CD4-positive, alpha-beta T cell (primary cell): ENCODE measurements around the gene ITGB8. TPM values are rescaled to one million over a fixed set of nuclear protein-coding genes. Genes with fewer than 3 reads are reported as not detected.

Source experiments
- ATAC-seq: fragments of 200-7000 bp; cut with Tn5 transposase; one replicate; pipeline ENCODE4 v1.10.0; 2022; ENCODE audit warnings: mild to moderate bottlenecking; ENCODE audit not compliant: poor library complexity
- CTCF ChIA-PET: fragments of 350-600 bp; sonication (Branson Sonifier 250); formaldehyde crosslinking; loops from one replicate; lab custom pipeline; 2021; ENCODE audit warnings: antibody characterized with exemption, inconsistent platforms; lab: Charles Lee
- POLR2A ChIA-PET: fragments of 350-600 bp; sonication (Branson Sonifier 250); formaldehyde crosslinking; loops from one replicate; lab custom pipeline; 2021; ENCODE audit warnings: antibody characterized with exemption, inconsistent platforms; lab: Charles Lee
- DNase-seq, 14 experiments: peaks; one replicate each; pipeline ENCODE4 v3.0.0-alpha.2; 2013 to 2020; ENCODE audit warnings: mixed read lengths in 2 of 14
- H3K27ac ChIP-seq, 2 donors: one replicate each; pipeline versions ENCODE4 v1.5.1 to v1.7.0; 2013; ENCODE audit warnings: low read length in 2 of 2, low read depth in 1 of 2, mild to moderate bottlenecking in 1 of 2
- H3K27me3 ChIP-seq, 2 experiments: 1 replicate in 1 of 2; 2 replicates in 1 of 2; pipeline versions ENCODE4 v1.6.1 to v1.7.0; 2013; ENCODE audit warnings: low read length in 2 of 2, control low read depth in 1 of 2, mild to moderate bottlenecking in 1 of 2, moderate library complexity in 1 of 2; ENCODE audit not compliant: insufficient read depth in 2 of 2, control insufficient read depth in 1 of 2
- H3K36me3 ChIP-seq: one replicate; pipeline ENCODE4 v1.6.1; 2013; ENCODE audit warnings: low read length, control low read depth; ENCODE audit not compliant: insufficient read depth
- H3K4me1 ChIP-seq: one replicate; pipeline ENCODE4 v1.6.1; 2013; ENCODE audit warnings: low read length, control low read depth; ENCODE audit not compliant: insufficient read depth
- H3K4me3 ChIP-seq: one replicate; pipeline ENCODE4 v1.5.1; 2013; ENCODE audit warnings: mild to moderate bottlenecking, low read length, moderate library complexity
- H3K9me3 ChIP-seq, 2 experiments: 1 replicate in 1 of 2; 2 replicates in 1 of 2; pipeline versions ENCODE4 v1.6.1 to v1.7.0; 2013; ENCODE audit warnings: low read length in 2 of 2, mild to moderate bottlenecking in 2 of 2, control low read depth in 1 of 2, moderate library complexity in 1 of 2; ENCODE audit not compliant: control insufficient read depth in 1 of 2, insufficient read depth in 1 of 2
- H3K27ac Mint-ChIP-seq: one replicate; pipeline ENCODE4 v1.8.0; 2020; ENCODE audit warnings: mixed read lengths
- H3K27me3 Mint-ChIP-seq: one replicate; pipeline ENCODE4 v1.8.0; 2021; ENCODE audit warnings: mixed read lengths
- H3K36me3 Mint-ChIP-seq: one replicate; pipeline ENCODE4 v1.8.0; 2021; ENCODE audit warnings: low read depth, mixed read lengths
- H3K4me1 Mint-ChIP-seq: one replicate; pipeline ENCODE4 v1.8.0; 2021; ENCODE audit warnings: low read depth, mixed read lengths
- H3K4me3 Mint-ChIP-seq: one replicate; pipeline ENCODE4 v1.8.0; 2020; ENCODE audit warnings: mild to moderate bottlenecking, mixed read lengths
- H3K9me3 Mint-ChIP-seq: one replicate; pipeline ENCODE4 v1.8.0; 2020; ENCODE audit warnings: mixed read lengths
- intact Hi-C, 2 experiments: fragments of 100-400 bp; cut with DNase I in 1 of 2; cut with micrococcal nuclease in 1 of 2; formaldehyde crosslinking; loops; one replicate each; pipeline versions ENCODE4 v1.15.1 to v1.9.0; 2023 to 2025; cut with DNase I, micrococcal nuclease
- total RNA-seq, 174 experiments: library from RNA in 2 of 174; stranded (reverse) in 2 of 174; gene quantifications; one replicate each; pipeline ENCODE4 v1.2.3 and lab custom pipeline; 2021 to 2026
- TF ChIP-seq, protein P1 (sequence below): fragments of 200-600 bp; IDR thresholded peaks from one replicate; pipeline ENCODE4 v1.8.0; 2022; ENCODE audit warnings: antibody characterized with exemption, mild to moderate bottlenecking

Gene ITGB8
- total RNA-seq, 2 experiments from 2014 or later: not detected

DNA sequence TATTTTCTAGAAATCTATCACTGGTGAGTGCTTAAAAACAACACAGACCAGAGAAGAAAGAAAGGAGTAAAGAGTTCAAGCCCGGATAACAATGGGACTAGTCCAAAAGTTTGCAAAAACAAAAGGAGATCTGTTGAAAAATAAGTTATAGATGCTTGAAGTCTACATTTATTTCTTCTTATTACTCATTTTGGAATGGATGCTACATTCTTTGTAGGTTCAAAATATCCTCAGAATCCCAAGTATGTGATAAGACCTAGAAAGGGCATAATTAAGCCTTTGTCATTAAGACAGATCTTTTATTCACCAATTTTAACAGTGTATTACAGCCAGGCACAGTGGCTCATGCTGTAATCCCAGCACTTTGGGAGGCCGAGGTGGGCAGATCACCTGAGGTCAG lies 42.7 kb upstream of the ITGB8 start:
- DNase-seq: no peak
- intact Hi-C loops: no loop called here
- no peak for ATAC-seq
- Histone ChIP-seq H3K4me3 (no peak overlapping the region), H3K4me1 (no peaks in the 10 kb centered on the region), H3K27ac (no peak overlapping the region), H3K9me3 (no peaks in the 10 kb centered on the region), H3K27me3 (no peaks in the 10 kb centered on the region), H3K36me3 (no peaks in the 10 kb centered on the region)
- no peak overlapping the region for H3K4me3 Mint-ChIP-seq
- TF ChIP-seq, protein P1, sequence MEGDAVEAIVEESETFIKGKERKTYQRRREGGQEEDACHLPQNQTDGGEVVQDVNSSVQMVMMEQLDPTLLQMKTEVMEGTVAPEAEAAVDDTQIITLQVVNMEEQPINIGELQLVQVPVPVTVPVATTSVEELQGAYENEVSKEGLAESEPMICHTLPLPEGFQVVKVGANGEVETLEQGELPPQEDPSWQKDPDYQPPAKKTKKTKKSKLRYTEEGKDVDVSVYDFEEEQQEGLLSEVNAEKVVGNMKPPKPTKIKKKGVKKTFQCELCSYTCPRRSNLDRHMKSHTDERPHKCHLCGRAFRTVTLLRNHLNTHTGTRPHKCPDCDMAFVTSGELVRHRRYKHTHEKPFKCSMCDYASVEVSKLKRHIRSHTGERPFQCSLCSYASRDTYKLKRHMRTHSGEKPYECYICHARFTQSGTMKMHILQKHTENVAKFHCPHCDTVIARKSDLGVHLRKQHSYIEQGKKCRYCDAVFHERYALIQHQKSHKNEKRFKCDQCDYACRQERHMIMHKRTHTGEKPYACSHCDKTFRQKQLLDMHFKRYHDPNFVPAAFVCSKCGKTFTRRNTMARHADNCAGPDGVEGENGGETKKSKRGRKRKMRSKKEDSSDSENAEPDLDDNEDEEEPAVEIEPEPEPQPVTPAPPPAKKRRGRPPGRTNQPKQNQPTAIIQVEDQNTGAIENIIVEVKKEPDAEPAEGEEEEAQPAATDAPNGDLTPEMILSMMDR: no peak
- H3K36me3 Mint-ChIP-seq: no peaks in the 10 kb centered on the region
- CTCF ChIA-PET: no interaction called here
- H3K9me3 Mint-ChIP-seq: no peaks in the 10 kb centered on the region
- POLR2A ChIA-PET: no interaction called here
- H3K4me1 Mint-ChIP-seq: no peaks in the 10 kb centered on the region
- no peaks in the 10 kb centered on the region for H3K27me3 Mint-ChIP-seq
- no peak overlapping the region for H3K27ac Mint-ChIP-seq

DNA sequence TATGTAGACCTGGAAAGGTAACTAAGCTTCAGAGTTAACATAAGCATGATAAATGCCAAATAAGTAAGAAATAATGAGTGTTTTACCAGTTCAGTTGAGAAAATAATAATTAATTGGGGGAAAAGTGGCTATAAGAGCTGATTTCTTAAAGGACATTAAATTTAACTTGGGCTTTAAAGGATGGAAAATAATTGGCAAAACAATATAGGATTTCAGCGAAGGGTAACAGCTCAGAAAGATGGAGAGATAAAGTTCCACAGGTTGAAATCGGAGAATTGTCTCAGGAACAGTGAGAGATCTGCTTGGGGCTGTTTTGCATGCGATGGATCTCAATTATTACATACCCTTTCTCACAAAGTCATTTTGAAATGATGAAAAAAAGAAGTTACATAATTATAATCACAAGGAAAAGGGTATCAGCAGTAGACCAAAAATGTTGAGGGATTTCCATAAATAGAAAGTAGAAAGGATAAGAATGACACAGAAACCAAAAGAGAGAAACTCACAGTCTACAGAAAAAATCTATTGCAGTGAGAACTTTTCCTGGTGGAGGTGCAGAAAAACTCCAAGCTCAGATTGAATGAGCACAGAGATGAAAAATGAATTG lies 40.1 kb upstream of the ITGB8 start:
- H3K27ac Mint-ChIP-seq: no peak overlapping the region
- intact Hi-C loops: no loop called here
- H3K36me3 Mint-ChIP-seq: no peaks in the 10 kb centered on the region
- no peak overlapping the region for H3K4me3 ChIP-seq
- no peaks in the 10 kb centered on the region for H3K9me3 ChIP-seq
- ATAC-seq (no peak), DNase-seq (no peak)
- H3K27me3 ChIP-seq: no peaks in the 10 kb centered on the region
- TF ChIP-seq, protein P1: no peak
- peaks cover 5% of the 10 kb centered on the region for H3K9me3 Mint-ChIP-seq
- no peaks in the 10 kb centered on the region for H3K36me3 ChIP-seq
- H3K4me3 Mint-ChIP-seq: no peak overlapping the region
- no peaks in the 10 kb centered on the region for H3K4me1 ChIP-seq
- H3K27ac ChIP-seq: no peak overlapping the region
- no peaks in the 10 kb centered on the region for H3K4me1 Mint-ChIP-seq
- POLR2A ChIA-PET: no interaction called here
- CTCF ChIA-PET: no interaction called here
- H3K27me3 Mint-ChIP-seq: no peaks in the 10 kb centered on the region

DNA sequence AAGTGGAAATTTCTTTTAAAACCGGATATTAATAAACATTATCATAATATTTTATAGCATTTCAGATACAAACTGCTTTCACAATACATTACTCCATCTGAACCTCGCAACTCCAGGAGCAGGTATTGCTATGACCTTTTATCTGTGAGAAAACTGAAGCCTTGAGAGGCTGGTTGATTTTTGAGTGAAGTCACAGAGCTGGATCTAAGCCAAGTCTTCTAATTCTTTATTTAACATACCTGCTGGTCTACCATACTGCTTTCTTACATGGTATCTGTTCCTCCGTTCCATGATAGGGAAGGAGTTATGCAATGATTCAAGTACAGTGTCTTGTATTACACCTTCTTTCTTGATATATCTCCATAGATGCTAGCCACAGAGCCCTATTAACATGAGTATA lies 37.4 kb upstream of the ITGB8 start:
- Mint-ChIP-seq H3K4me1 (no peaks in the 10 kb centered on the region), H3K27ac (no peak overlapping the region), H3K9me3 (peaks cover 5% of the 10 kb centered on the region), H3K4me3 (no peak overlapping the region), H3K36me3 (no peaks in the 10 kb centered on the region), H3K27me3 (no peaks in the 10 kb centered on the region)
- ChIA-PET POLR2A (no interaction called here), CTCF (no interaction called here)
- H3K4me1 ChIP-seq: no peaks in the 10 kb centered on the region
- ATAC-seq (no peak), DNase-seq (no peak)
- no peak overlapping the region for H3K4me3 ChIP-seq
- H3K9me3 ChIP-seq: no peaks in the 10 kb centered on the region
- TF ChIP-seq, protein P1: no peak
- no peak overlapping the region for H3K27ac ChIP-seq
- no peaks in the 10 kb centered on the region for H3K27me3 ChIP-seq
- H3K36me3 ChIP-seq: no peaks in the 10 kb centered on the region
- intact Hi-C loops: no loop called here
